Measurements from ENCODE around the gene MYPN.

MYPN gene

GRCh38 chr10:68135362-68135761 is 26.1 kb downstream of the MYPN start:
- DNase-seq (ENCODE audit: extremely low read depth, low read depth): no peak
- no peak for TF ChIP-seq CTCF (IDR thresholded peaks at IDR 0.05; ENCODE audit: low read depth, low read length)

GRCh38 chr10:68135922-68136792 is 26.9 kb downstream of the MYPN start:
- no peak for DNase-seq (ENCODE audit: extremely low read depth, low read depth)

GRCh38 chr10:68137171-68137570 is 27.9 kb downstream of the MYPN start:
- no peak for TF ChIP-seq CTCF (IDR thresholded peaks at IDR 0.05; ENCODE audit: low read depth, low read length)
- DNase-seq (ENCODE audit: extremely low read depth, low read depth): no peak

More at GRCh38 chr10:68135922-68136792, 26.9 kb downstream of the MYPN start:
- TF ChIP-seq CTCF (IDR thresholded peaks at IDR 0.05; ENCODE audit: low read depth, low read length): no peak

- no peak for TF ChIP-seq CTCF (IDR thresholded peaks at IDR 0.05; ENCODE audit: low read depth, low read length)
- DNase-seq (ENCODE audit: extremely low read depth, low read depth): no peak
Observed at GRCh38 chr10:68138526-68138925, 29.2 kb downstream of the MYPN start.

- no peak for TF ChIP-seq CTCF (IDR thresholded peaks at IDR 0.05; ENCODE audit: low read depth, low read length)
- no peak for DNase-seq (ENCODE audit: extremely low read depth, low read depth)
Observed at GRCh38 chr10:68139448-68140272, 30.4 kb downstream of the MYPN start.

- DNase-seq (ENCODE audit: extremely low read depth, low read depth): no peak
- no peak for TF ChIP-seq CTCF (IDR thresholded peaks at IDR 0.05; ENCODE audit: low read depth, low read length)
Observed at GRCh38 chr10:68142761-68143160, 33.5 kb downstream of the MYPN start.

- TF ChIP-seq CTCF (IDR thresholded peaks at IDR 0.05; ENCODE audit: low read depth, low read length): no peak
- no peak for DNase-seq (ENCODE audit: extremely low read depth, low read depth)
Observed at GRCh38 chr10:68144709-68145108, 35.4 kb downstream of the MYPN start.

All from AG09319 (cell line).